H1 (cell line): ENCODE data around the gene ZNF320. TPM values are rescaled to one million over a fixed set of nuclear protein-coding genes. Genes with fewer than 3 reads are reported as not detected.

Experiments
- CTCF ChIA-PET: fragments of 300-600 bp; sonication (Branson Sonifier 250); formaldehyde crosslinking; loops from one replicate; lab custom pipeline; 2021; ENCODE audit not compliant: partially characterized antibody; lab: Charles Lee
- POLR2A ChIA-PET: fragments of 300-600 bp; sonication (Branson Sonifier 250); formaldehyde crosslinking; loops from one replicate; lab custom pipeline; 2021; ENCODE audit warnings: inconsistent platforms; ENCODE audit not compliant: partially characterized antibody; lab: Charles Lee
- DNase-seq, 2 experiments: peaks; one replicate each; pipeline versions ENCODE4 v3.0.0 to v3.0.0-alpha.2; 2010 to 2022; ENCODE audit warnings: low spot score in 2 of 2, low read depth in 1 of 2, mixed read lengths in 1 of 2
- FAIRE-seq: peaks from 2 replicates; lab custom pipeline; 2011; peaks lifted over from hg19 to GRCh38; lab: Jason Lieb, UNC
- H2AFZ ChIP-seq: 2 replicates; pipeline ENCODE4 v1.8.1; 2012; ENCODE audit warnings: low read length, inconsistent platforms
- H2AK5ac ChIP-seq: 2 replicates; pipeline ENCODE4 v1.6.1; 2013; ENCODE audit warnings: low read depth, low read length
- H2BK120ac ChIP-seq: replicated peaks from 2 replicates; pipeline ENCODE3; 2013; ENCODE audit warnings: low read depth, low read length, inconsistent platforms
- H2BK12ac ChIP-seq: 2 replicates; pipeline ENCODE4 v1.6.1; 2013; ENCODE audit warnings: low read depth, low read length
- H2BK15ac ChIP-seq: 2 replicates; pipeline ENCODE4 v1.6.1; 2013; ENCODE audit warnings: low read length
- H2BK20ac ChIP-seq: 2 replicates; pipeline ENCODE4 v1.6.1; 2013; ENCODE audit warnings: low read length
- H2BK5ac ChIP-seq: 2 replicates; pipeline ENCODE4 v1.6.1; 2013; ENCODE audit warnings: low read depth, low read length
- H3K14ac ChIP-seq: 2 replicates; pipeline ENCODE4 v1.6.1; 2013; ENCODE audit warnings: inconsistent platforms; ENCODE audit not compliant: insufficient read length
- H3K18ac ChIP-seq: 2 replicates; pipeline ENCODE4 v1.6.1; 2013; ENCODE audit warnings: low read length; ENCODE audit errors: extremely low read depth
- H3K23ac ChIP-seq: 2 replicates; pipeline ENCODE4 v1.6.1; 2013; ENCODE audit warnings: inconsistent platforms; ENCODE audit not compliant: insufficient read length
- H3K23me2 ChIP-seq: 2 replicates; pipeline ENCODE4 v1.6.1; 2013; ENCODE audit warnings: low read depth, low read length
- H3K27ac ChIP-seq: 2 replicates; pipeline ENCODE4 v1.6.1; 2011; ENCODE audit warnings: low read depth, low read length, inconsistent platforms
- H3K27me3 ChIP-seq, 4 experiments: replicated peaks in 1 of 4; 1 replicate in 1 of 4; 2 replicates in 3 of 4; pipeline versions ENCODE4 v1.6.1 to v1.8.1; 2011 to 2013; ENCODE audit warnings: low read length in 3 of 4, mild to moderate bottlenecking in 3 of 4, inconsistent platforms in 2 of 4, mixed read lengths in 2 of 4, moderate library complexity in 1 of 4; ENCODE audit not compliant: control insufficient read depth in 3 of 4, insufficient read depth in 3 of 4; ENCODE audit errors: extremely low read depth in 1 of 4
- H3K36me3 ChIP-seq, 4 experiments: 2 replicates each; pipeline versions ENCODE4 v1.6.1 to v1.8.1; 2011 to 2013; ENCODE audit warnings: mild to moderate bottlenecking in 4 of 4, low read length in 3 of 4, moderate library complexity in 2 of 4, control low read depth in 1 of 4, inconsistent platforms in 1 of 4; ENCODE audit not compliant: insufficient read depth in 4 of 4, control insufficient read depth in 2 of 4
- H3K4ac ChIP-seq: replicated peaks from 2 replicates; pipeline ENCODE3; 2013; ENCODE audit warnings: low read length, low read depth, mixed read lengths, inconsistent platforms; ENCODE audit not compliant: insufficient read length
- H3K4me1 ChIP-seq, 4 experiments: replicated peaks in 1 of 4; 1 replicate in 1 of 4; 2 replicates in 3 of 4; pipeline versions ENCODE4 v1.6.1 to v1.8.1; 2011 to 2013; ENCODE audit warnings: low read length in 3 of 4, inconsistent platforms in 2 of 4, mixed read lengths in 1 of 4; ENCODE audit not compliant: insufficient read depth in 4 of 4, control insufficient read depth in 3 of 4
- H3K4me2 ChIP-seq, 2 experiments: 2 replicates each; pipeline versions ENCODE4 v1.6.1 to v1.8.1; 2011 to 2013; ENCODE audit warnings: low read depth in 2 of 2, low read length in 2 of 2, control low read depth in 1 of 2, inconsistent platforms in 1 of 2, mild to moderate bottlenecking in 1 of 2; ENCODE audit not compliant: insufficient read depth in 1 of 2
- H3K4me3 ChIP-seq, 4 experiments: fragments of 200-600, 300-600 bp in 1 of 4; sonication (generic), shearing (Covaris generic), sonication (Bioruptor Twin) in 1 of 4; 2 replicates each; pipeline versions ENCODE4 v1.5.1 to v1.8.1; 2011 to 2016; ENCODE audit warnings: low read length in 4 of 4, low read depth in 3 of 4, control low read depth in 2 of 4, inconsistent platforms in 2 of 4, mild to moderate bottlenecking in 2 of 4, mixed read lengths in 1 of 4, moderate library complexity in 1 of 4; ENCODE audit not compliant: insufficient read depth in 2 of 4; ENCODE audit errors: extremely low read depth in 1 of 4
- H3K56ac ChIP-seq: replicated peaks from 2 replicates; pipeline ENCODE3; 2013; ENCODE audit warnings: low read depth, mild to moderate bottlenecking, mixed read lengths, low read length, inconsistent platforms; ENCODE audit not compliant: insufficient read length
- H3K79me1 ChIP-seq: 2 replicates; pipeline ENCODE4 v1.6.1; 2013; ENCODE audit warnings: low read depth, low read length, control low read depth
- H3K79me2 ChIP-seq, 2 experiments: 2 replicates each; pipeline versions ENCODE4 v1.6.1 to v1.8.1; 2012 to 2013; ENCODE audit warnings: low read length in 2 of 2, mild to moderate bottlenecking in 2 of 2, inconsistent platforms in 1 of 2; ENCODE audit not compliant: insufficient read depth in 2 of 2, control insufficient read depth in 1 of 2
- H3K9ac ChIP-seq, 4 experiments: replicated peaks in 1 of 4; 1 replicate in 1 of 4; 2 replicates in 3 of 4; pipeline versions ENCODE4 v1.6.1 to v1.8.1; 2011 to 2013; ENCODE audit warnings: low read depth in 3 of 4, low read length in 3 of 4, control low read depth in 2 of 4, mild to moderate bottlenecking in 2 of 4, moderate library complexity in 2 of 4, inconsistent platforms in 1 of 4; ENCODE audit errors: extremely low read depth in 1 of 4
- H3K9me3 ChIP-seq, 2 experiments: 2 replicates each; pipeline versions ENCODE4 v1.6.1 to v1.8.1; 2012 to 2013; ENCODE audit warnings: mild to moderate bottlenecking in 2 of 2, moderate library complexity in 2 of 2, control low read depth in 1 of 2, inconsistent platforms in 1 of 2, low read depth in 1 of 2, low read length in 1 of 2, mixed read lengths in 1 of 2; ENCODE audit not compliant: insufficient read depth in 2 of 2
- H4K20me1 ChIP-seq, 2 experiments: replicated peaks in 1 of 2; 2 replicates each; pipeline versions ENCODE3 to v1.8.1; 2011 to 2013; ENCODE audit warnings: inconsistent platforms in 2 of 2, low read length in 2 of 2, mild to moderate bottlenecking in 1 of 2; ENCODE audit not compliant: insufficient read depth in 2 of 2, control insufficient read depth in 1 of 2
- H4K5ac ChIP-seq: 2 replicates; pipeline ENCODE4 v1.6.1; 2013; ENCODE audit warnings: low read length, low read depth, mixed read lengths, inconsistent platforms; ENCODE audit not compliant: insufficient read length
- H4K8ac ChIP-seq: 2 replicates; pipeline ENCODE4 v1.8.0; 2013; ENCODE audit warnings: mild to moderate bottlenecking, moderate library complexity, low read length, inconsistent platforms; ENCODE audit not compliant: insufficient read depth; ENCODE audit errors: extremely low read depth
- H4K91ac ChIP-seq: replicated peaks from 2 replicates; pipeline ENCODE3; 2013; ENCODE audit warnings: low read length, mixed read lengths, inconsistent platforms; ENCODE audit not compliant: insufficient read length
- CBX8 ChIP-seq: fragments of 300-800, 300-1000 bp; sonication (generic); IDR thresholded peaks from 2 replicates; pipeline ENCODE4 v1.7.1; 2016; ENCODE audit warnings: low read depth, low read length, borderline replicate concordance
- KDM1A ChIP-seq: fragments of 200-600, 300-600 bp; sonication (generic); IDR thresholded peaks from 2 replicates; pipeline ENCODE4 v1.7.1; 2016; ENCODE audit warnings: mild to moderate bottlenecking, low read length, borderline replicate concordance
- RNF2 ChIP-seq: fragments of 200-900, 300-1000 bp; sonication (generic); IDR thresholded peaks from 2 replicates; pipeline ENCODE4 v1.7.1; 2016; ENCODE audit warnings: borderline replicate concordance, low read depth, mild to moderate bottlenecking, antibody characterized with exemption, low read length; ENCODE audit not compliant: poor library complexity, severe bottlenecking; ENCODE audit errors: missing control alignments
- SP4 ChIP-seq: IDR thresholded peaks from 2 replicates; pipeline ENCODE4 v1.6.1; 2012; ENCODE audit warnings: low read length, inconsistent platforms
- WGBS, 2 experiments: shearing (Covaris generic) in 1 of 2; methylation state at CpG; one replicate each; pipeline versions ENCODE4 v1.1.6 to v1.1.7; 2013 to 2015; ENCODE audit warnings: low lambda C conversion rate in 2 of 2, mixed read lengths in 2 of 2, inconsistent platforms in 1 of 2, low coverage in 1 of 2, missing lambda C conversion rate in 1 of 2; ENCODE audit not compliant: insufficient replicate concordance in 2 of 2, insufficient coverage in 1 of 2, insufficient read length in 1 of 2; ENCODE audit errors: extremely low coverage in 1 of 2, missing lambda C conversion rate in 1 of 2; 5-methylcytosine and 5-hydroxymethylcytosine counted together
- polyA plus RNA-seq, 7 experiments: library from polyadenylated mRNA; depleted of rRNA in 3 of 7; stranded (reverse) in 5 of 7; unstranded in 2 of 7; fragments of >200 nt in 5 of 7; fragments of 200-250 nt in 2 of 7; gene quantifications; 1 replicate in 5 of 7; 2 replicates in 1 of 7; 4 replicates in 1 of 7; pipeline versions ENCODE4 v1.2.1 to v1.2.3, GENCODE V29; 2011 to 2013; ENCODE audit warnings: missing spikeins in 2 of 7, mixed read lengths in 2 of 7
- total RNA-seq: library from RNA; stranded (reverse); fragmentation: NEBNext Ultra II Directional; extraction: Animal tissue kit (Norgen Biotek cat#: 25700); gene quantifications from 2 replicates; pipeline ENCODE4 v1.2.1, GENCODE V29; 2021

Gene ZNF320
- total and polyA plus RNA-seq, 2 of the 8 experiments (the other 6 are each of a cell fraction or from before 2014, with no cell fraction given): 20.6 to 26.8 TPM

- Histone ChIP-seq H3K9me3 (no peaks in the 10 kb centered on the region), H3K56ac (no peak overlapping the region), H4K8ac (no peak overlapping the region), H4K20me1 (peaks cover 0 to 1% of the 10 kb centered on the region in 2 experiments), H3K18ac (no peak overlapping the region), H3K23ac (no peak overlapping the region), H2BK15ac (no peak overlapping the region), H3K27ac (no peak overlapping the region), H2BK12ac (no peak overlapping the region), H3K4me2 (no peak overlapping the region), H3K4me1 (no peaks in the 10 kb centered on the region), H2BK120ac (no peak overlapping the region), H3K4me3 (no peak overlapping the region), H4K5ac (no peak overlapping the region), H3K36me3 (peaks cover 0 to 3% (median 0%) of the 10 kb centered on the region in 4 experiments; a peak in 4 of 8 replicates), H3K14ac (no peak overlapping the region), H3K79me1 (no peaks in the 10 kb centered on the region), H3K9ac (no peak overlapping the region), H3K4ac (no peak overlapping the region), H2BK5ac (no peak overlapping the region), H3K27me3 (no peaks in the 10 kb centered on the region; a peak in 1 of 7 replicates), H4K91ac (no peak overlapping the region), H2BK20ac (no peak overlapping the region), H2AFZ (no peak overlapping the region), H3K79me2 (no peaks in the 10 kb centered on the region), H3K23me2 (no peaks in the 10 kb centered on the region; the same call in 1 of the 2 replicates), H2AK5ac (no peak overlapping the region)
- ChIA-PET POLR2A (no interaction called here), CTCF (interaction anchor here (1.1 kb wide), 1 partner anchor 12 kb away, joined by 3 read pairs; no protein-coding TSS in a partner anchor)
- TF ChIP-seq RNF2 (no peak), SP4 (no peak), CBX8 (no peak), KDM1A (no peak)
- DNase-seq (no peak), FAIRE-seq (no peak)
- WGBS, 2 experiments: 90% methylated on average over 5 of the region's 5 CpGs; no CpG with 5 or more reads in 1 of the 2 experiments
These were observed 20.1 kb upstream of the ZNF320 start for GRCh38 chr19:52917531-52917930.
